ENCODE data around the gene SLC28A2. TPM values are rescaled to one million over a fixed set of nuclear protein-coding genes. Genes with fewer than 3 reads are reported as not detected.
"Not testable (repeated sequence)": the region's sequence is repeated elsewhere in the genome, so short reads cannot be mapped to it uniquely, and the experiment has no call there.

The SLC28A2 gene
- total RNA-seq, 4 donors from 2014 or later = not detected

- WGBS = 72% methylated on average over 4 of the region's 4 CpGs
- TF ChIP-seq CTCF (IDR thresholded peaks at IDR 0.05) (no peak), POLR2A (IDR thresholded peaks at IDR 0.05) (no peak), EP300 (IDR thresholded peaks at IDR 0.05) (no peak), POLR2AphosphoS5 (IDR thresholded peaks at IDR 0.05) (no peak)
- Histone ChIP-seq H3K4me3 (no peak overlapping the region), H3K4me1 (no peaks in the 10 kb centered on the region), H3K27me3 (no peaks in the 10 kb centered on the region), H3K9me3 (no peaks in the 10 kb centered on the region), H3K27ac (no peak overlapping the region), H3K36me3 (no peaks in the 10 kb centered on the region)
- DNase-seq (ENCODE audit: low spot score in 2 of 2) = no peak
These were observed 54.1 kb downstream of the SLC28A2 start for GRCh38 chr15:45306105-45306504.

GRCh38 chr15:45307230-45307924 lies 55.3 kb downstream of the SLC28A2 start:
- H3K27ac ChIP-seq = no peak overlapping the region
- WGBS = 32% methylated on average over 5 of the region's 5 CpGs

GRCh38 chr15:45314117-45314516 lies 62.1 kb downstream of the SLC28A2 start:
- H3K9me3 ChIP-seq; H3K4me1 ChIP-seq; DNase-seq (ENCODE audit: low spot score in 2 of 2); H3K36me3 ChIP-seq; H3K4me3 ChIP-seq; H3K27ac ChIP-seq; H3K27me3 ChIP-seq: not testable (repeated sequence)
- no CpG with 5 or more reads among the region's 31 CpGs for WGBS

More at GRCh38 chr15:45307230-45307924, 55.3 kb downstream of the SLC28A2 start:
- Histone ChIP-seq H3K27me3 (no peaks in the 10 kb centered on the region), H3K36me3 (no peaks in the 10 kb centered on the region), H3K9me3 (no peaks in the 10 kb centered on the region), H3K4me3 (no peak overlapping the region), H3K4me1 (no peaks in the 10 kb centered on the region)
- no peak for DNase-seq (ENCODE audit: low spot score in 2 of 2)
- TF ChIP-seq POLR2A (IDR thresholded peaks at IDR 0.05) = no peak
- no peak for TF ChIP-seq EP300 (IDR thresholded peaks at IDR 0.05)
- peak; percentile 26 to 32 for TF ChIP-seq CTCF (IDR thresholded peaks at IDR 0.05)

- DNase-seq (ENCODE audit: low spot score in 2 of 2) = no peak
- Histone ChIP-seq H3K27me3 (no peaks in the 10 kb centered on the region), H3K9me3 (no peaks in the 10 kb centered on the region), H3K27ac (no peak overlapping the region), H3K36me3 (no peaks in the 10 kb centered on the region), H3K4me3 (no peak overlapping the region), H3K4me1 (no peaks in the 10 kb centered on the region)
- WGBS = 84% methylated on average over 13 of the region's 13 CpGs
- TF ChIP-seq CTCF (IDR thresholded peaks at IDR 0.05) (no peak), POLR2A (IDR thresholded peaks at IDR 0.05) (no peak), POLR2AphosphoS5 (IDR thresholded peaks at IDR 0.05) (no peak), EP300 (IDR thresholded peaks at IDR 0.05) (no peak)
These were observed 62.9 kb downstream of the SLC28A2 start for GRCh38 chr15:45314960-45315359.

- no peak for DNase-seq (ENCODE audit: low spot score in 2 of 2)
- WGBS = 54% methylated on average over 7 of the region's 7 CpGs
- Histone ChIP-seq H3K36me3 (no peaks in the 10 kb centered on the region), H3K4me1 (no peaks in the 10 kb centered on the region), H3K4me3 (no peak overlapping the region), H3K9me3 (no peaks in the 10 kb centered on the region), H3K27ac (no peak overlapping the region), H3K27me3 (no peaks in the 10 kb centered on the region)
- no peak for TF ChIP-seq POLR2A (IDR thresholded peaks at IDR 0.05)
- TF ChIP-seq POLR2AphosphoS5 (IDR thresholded peaks at IDR 0.05) = no peak
- no peak for TF ChIP-seq EP300 (IDR thresholded peaks at IDR 0.05)
- no peak for TF ChIP-seq CTCF (IDR thresholded peaks at IDR 0.05)
These were observed 67.6 kb downstream of the SLC28A2 start for GRCh38 chr15:45319472-45320214.
